HG03060 (cell line): ENCODE measurements around the gene VEZT.
"Not testable (repeated sequence)": the region's sequence is repeated elsewhere in the genome, so short reads cannot be mapped to it uniquely, and the experiment has no call there.

Experiments used
- ATAC-seq: cut with Tn5 transposase; IDR thresholded peaks from one replicate; pipeline ENCODE4 v1.9.1; 2021; ENCODE audit warnings: low read depth, moderate number of reproducible peaks; ENCODE audit not compliant: unreplicated experiment

Gene VEZT

DNA sequence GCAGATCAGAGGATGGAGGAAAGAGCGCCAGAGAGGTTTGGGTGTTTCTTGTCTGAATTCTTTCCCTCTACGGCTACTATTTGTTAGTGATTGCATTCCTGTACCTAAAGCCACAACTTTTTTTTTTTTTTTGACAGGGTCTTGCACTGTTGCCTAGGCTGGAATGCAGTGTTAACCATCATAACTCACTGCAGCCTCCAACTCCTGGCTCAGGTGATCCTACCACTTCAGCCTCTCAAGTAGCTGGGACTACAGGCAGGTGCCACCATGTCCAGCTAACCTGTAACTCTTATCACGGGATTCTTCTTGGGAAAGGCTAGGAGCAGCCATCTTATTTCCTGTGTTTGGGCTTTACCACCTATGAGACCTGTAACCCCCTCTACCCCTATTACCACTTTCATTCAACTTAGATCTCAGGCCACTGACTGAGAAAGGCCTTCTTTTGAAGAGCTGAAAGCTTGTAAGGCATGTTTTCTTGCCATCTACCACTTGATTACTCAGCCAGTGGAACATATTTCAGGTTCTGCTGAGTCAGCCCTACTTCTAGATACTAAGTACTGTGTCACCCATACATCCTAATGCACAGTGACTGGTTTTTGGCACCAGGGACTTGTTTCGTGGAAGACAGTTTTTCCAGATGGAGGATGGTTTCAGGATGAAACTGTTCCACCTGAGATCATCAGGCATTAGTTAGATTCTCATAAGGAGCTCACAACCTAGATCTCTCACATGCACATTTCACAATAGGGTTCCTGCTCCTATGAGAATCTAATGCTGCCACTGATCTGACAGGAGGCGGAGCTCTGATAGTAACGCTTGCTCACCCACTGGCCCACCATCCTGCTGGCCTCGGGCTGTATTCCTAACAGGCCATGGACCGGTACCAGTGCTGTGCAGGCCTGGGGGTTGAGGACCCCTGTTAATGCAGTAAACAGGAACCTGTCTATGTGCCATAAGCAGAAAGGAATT, 6.9 kb downstream of the VEZT start:
- no peak for ATAC-seq

DNA sequence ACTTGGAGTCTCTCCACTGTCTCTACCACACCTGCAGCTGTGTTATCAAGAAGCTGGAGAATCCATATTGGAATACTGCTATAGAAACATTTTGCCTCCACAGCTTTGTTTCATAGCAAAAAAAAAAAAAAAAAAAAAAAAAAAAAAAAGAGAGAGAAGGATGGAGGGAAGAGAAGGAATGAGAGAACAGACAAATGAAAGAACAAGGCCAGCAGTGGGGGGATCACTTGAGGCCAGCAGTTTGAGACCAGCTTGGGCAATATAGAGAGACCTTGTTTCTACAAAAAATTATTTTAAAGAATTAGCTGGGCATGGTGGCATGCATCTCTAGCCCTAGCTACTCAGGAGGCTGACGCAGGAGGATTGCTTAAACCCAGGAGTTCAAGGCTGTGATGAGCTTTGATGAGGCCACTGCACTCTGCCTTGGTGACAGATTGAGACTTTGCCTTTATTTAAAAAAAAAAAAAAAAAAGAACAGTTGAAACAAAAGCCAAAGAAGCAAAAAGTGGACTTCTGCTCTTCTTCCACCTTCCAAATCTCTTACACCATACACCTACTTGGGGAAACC, 8.1 kb downstream of the VEZT start:
- no peak for ATAC-seq

- ATAC-seq, result no peak
These were observed 10.3 kb downstream of the VEZT start for GRCh38 chr12:95227818-95228356.

GRCh38 chr12:95228617-95229016, 11.0 kb downstream of the VEZT start:
- ATAC-seq, result no peak

DNA sequence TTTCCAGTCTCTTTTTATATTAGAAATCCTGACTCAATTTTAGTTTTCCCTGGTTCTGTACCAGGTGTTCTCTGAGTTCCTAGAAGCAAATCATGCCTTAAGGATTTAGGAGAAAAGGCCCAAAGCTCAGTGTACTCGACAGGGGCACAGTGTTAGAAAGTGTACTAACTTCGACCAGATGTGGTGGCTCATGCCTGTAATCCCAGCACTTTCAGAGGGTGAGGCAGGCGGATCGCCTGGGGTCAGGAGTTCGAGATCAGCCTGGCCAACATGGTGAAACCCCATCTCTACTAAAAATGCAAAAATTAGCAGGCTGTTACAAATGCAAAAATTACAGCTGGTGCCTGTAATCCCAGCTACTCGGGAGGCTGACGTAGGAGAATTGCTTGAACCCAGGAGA, 12.0 kb downstream of the VEZT start:
- no peak for ATAC-seq

GRCh38 chr12:95230313-95230712, 12.7 kb downstream of the VEZT start:
- ATAC-seq, result no peak

- ATAC-seq, result no peak
These were observed 13.6 kb downstream of the VEZT start for GRCh38 chr12:95231190-95231589.

GRCh38 chr12:95234187-95234586, 16.6 kb downstream of the VEZT start:
- ATAC-seq, result not testable (repeated sequence)

- ATAC-seq, result not testable (repeated sequence)
These were observed 18.0 kb downstream of the VEZT start for GRCh38 chr12:95235621-95236020.

GRCh38 chr12:95237315-95237714, 19.7 kb downstream of the VEZT start:
- ATAC-seq, result no peak

GRCh38 chr12:95238150-95238549, 20.5 kb downstream of the VEZT start:
- ATAC-seq, result no peak

DNA sequence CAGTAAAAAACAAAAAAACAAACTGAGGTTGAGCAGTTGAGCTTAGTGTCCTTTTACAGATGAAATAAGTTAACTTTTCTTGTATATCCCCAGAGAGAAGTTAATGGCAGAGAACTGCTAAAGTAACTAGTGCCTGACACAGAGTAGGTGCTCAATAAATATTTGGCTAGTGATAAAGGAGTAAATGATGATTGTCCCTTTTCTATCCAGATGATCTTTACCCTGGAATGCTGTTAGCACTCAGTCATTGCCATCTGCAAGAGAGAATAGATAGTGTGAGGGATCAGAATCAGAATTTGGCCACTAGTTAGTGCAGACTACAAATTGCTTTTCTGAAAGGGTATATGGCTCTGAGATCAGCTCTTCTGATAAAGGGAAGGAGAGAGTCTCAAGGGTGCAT, 21.6 kb downstream of the VEZT start:
- ATAC-seq, result no peak

- ATAC-seq, result not testable (repeated sequence)
These were observed 22.2 kb downstream of the VEZT start for GRCh38 chr12:95239835-95240234.

DNA sequence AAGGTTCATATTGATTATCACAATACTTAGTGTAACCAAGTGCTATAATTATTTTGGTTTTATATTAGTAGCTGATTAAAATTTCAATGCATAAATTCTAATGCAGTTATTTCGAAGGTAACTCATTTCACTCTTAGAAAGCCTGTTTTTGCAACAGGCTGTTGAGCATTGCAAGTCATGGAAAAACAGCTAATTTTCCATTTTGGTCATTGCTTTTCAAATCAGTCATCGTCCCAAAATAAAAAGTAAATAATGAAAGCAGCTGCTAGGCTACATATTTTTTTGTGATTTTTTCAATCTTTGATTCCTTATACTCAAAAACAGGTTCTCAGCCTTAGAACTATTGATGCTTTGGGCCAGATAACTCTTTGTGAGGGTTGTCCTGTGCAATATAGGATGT, 22.9 kb downstream of the VEZT start:
- ATAC-seq, result no peak

DNA sequence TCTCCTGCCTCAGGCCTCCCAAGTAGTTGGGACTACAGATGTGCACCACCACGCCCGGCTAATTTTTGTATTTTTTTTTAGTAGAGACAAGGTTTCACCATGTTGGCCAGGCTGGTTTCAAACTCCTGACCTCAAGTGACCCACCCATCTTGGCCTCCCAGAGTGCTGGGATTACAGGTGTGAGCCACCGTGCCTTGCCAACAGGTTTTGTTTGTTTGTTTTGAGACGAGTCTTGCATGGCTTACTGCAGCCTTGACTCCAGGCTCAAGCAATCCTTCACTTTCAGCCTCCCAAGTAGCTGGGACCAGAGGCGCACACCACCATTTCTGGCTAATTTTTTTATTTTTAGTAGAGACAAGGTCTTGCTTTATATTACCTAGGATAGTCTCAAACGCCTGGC, 23.5 kb downstream of the VEZT start:
- not testable (repeated sequence) for ATAC-seq

DNA sequence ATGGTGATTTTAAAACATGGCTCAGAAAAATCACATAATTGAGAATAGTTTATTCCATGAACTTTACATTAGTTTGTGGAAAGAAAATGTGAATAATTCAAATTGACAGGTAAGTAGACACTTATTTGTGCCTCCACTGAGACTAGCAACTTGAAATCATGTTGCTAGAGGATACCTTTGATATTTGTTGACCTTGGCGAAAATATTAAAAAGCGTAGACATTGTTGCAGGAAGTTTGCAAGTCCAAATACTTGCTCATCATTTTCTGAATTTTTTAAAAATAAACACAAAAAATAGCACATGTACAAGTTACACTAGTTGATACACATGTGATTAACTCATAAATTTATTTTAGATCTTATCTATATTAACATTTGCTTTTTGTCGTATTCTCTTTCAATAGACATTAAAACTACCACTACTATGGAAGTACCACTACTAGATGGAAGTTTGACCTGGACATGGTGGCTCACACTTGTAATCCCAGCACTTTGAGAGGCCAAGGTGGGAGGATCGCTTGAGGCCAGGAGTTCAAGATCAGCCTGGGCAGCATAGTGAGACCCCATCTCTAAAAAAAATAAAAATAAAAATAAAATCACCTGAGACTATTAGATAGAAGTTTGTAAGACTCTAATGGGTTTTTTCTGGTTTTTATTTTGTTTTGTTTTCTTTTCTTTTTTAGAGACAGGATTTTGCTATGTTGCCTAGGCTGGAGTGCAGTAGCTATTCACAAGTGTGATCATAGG, 24.3 kb downstream of the VEZT start:
- ATAC-seq, result no peak

- no peak for ATAC-seq
These were observed 26.0 kb downstream of the VEZT start for GRCh38 chr12:95243497-95244183.

DNA sequence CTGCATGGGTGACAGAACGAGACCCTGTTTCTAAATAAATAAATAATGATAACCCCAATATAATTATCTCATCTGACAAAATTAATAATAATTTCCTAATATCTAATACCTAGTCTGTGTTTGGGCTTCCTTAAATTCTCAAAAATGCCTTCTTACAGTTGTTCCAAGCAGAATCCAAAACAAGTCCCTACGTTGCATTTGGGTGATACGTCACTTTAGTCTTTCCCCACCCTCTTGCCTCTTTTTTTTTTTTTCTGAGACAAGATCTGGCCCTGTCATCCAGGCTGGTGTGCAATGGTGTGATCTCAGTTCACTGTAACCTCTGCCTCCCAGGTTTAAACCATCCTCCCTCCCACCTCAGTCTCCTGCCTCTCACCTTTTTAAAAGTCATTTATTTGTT, 26.7 kb downstream of the VEZT start:
- no peak for ATAC-seq

- ATAC-seq, result no peak
These were observed 30.5 kb downstream of the VEZT start for GRCh38 chr12:95248095-95248494.

DNA sequence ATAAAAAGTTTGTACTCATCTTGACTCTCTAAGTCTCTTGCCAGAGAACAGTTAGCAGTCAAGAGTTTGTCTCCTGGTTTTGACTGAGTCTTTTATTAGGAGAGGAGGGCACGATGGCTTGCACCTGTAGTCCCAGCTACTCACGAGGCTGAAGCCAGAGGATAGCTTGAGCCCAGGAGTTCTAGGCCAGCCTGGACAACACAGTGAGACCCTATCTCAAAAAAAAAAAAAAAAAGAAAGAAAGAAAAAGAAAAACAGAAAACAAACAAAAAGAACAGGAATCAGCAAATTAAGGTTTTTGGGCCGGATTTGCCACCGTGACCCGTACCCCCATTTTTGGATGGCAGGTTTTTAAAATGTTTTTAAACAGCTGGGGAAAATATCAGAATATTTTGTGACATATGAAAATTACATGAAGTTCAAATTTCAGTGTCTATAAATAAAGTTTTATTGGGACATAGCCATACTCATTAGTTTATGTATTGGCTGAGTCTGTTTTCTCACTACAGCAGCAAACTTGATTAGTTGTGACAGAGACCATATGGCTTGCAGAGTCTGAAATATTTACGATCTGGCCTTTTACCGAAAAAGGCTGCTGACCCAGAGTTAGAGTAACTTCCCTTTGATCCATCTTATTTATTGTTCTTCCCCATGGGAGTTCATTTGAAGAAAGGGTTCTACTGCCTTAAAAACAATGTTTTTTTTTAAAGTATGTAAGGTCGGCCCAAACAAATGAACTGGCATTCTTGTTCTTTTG, 31.2 kb downstream of the VEZT start:
- no peak for ATAC-seq
